Ureter (tissue), 1 donor: ENCODE data around the gene C3. TPM values are rescaled to one million over a fixed set of nuclear protein-coding genes. Genes with fewer than 3 reads are reported as not detected.
A peak's percentile ranks its signal among the peaks of the same experiment; 100 is the strongest.
"Not testable (repeated sequence)": the region's sequence is repeated elsewhere in the genome, so short reads cannot be mapped to it uniquely, and the experiment has no call there.

ENCODE experiments used
- DNase-seq: peaks from one replicate; pipeline ENCODE4 v3.0.0-alpha.2; 2020; ENCODE audit warnings: low spot score
- total RNA-seq: library from RNA; stranded (reverse); gene quantifications from one replicate; pipeline ENCODE4 v1.2.4, GENCODE V29; 2023
- donor health status: DM: yes; HTN: yes; CAD: no.

The C3 gene
- total RNA-seq: 718 TPM

DNA sequence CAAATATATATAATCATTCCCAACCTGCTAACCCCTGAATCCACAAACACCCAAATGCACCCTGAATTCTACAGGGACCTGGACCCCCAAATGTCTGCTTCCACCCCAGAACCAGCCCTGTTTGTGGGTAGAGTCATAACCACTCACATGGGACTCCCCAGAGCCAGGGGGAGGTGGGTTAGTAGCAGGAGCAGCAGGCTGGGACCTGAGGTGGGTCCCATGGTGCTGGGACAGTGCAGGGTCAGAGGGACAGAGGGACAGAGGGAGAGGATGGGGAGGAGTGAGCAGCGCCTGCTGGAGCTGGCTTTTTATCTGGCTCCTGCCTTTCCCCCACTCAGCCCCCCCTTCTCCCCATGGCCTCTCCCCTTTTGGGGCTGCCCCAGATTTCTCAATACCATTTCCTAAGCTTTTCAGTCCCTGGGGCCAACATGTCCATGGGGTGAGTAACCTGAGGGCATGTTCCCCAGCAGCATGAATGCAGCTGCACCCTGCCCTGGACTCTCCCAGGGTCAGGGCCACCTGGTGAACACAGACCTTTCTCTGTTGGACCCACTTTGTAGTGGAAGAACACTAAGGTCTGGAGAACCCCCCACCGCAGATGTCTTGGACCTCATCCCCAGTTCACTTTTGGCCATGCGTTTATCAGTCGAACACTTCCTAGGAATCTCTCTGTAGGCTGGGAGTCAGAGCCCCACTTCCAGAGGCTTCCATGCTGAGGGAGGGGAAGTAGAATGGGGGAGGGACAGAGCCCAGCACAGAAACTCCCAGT is at the start of gene C3:
C3 (minus strand) TSS at position 282 of the 769 bp plus-strand sequence; CDS start at position 221, 61 bp downstream.
- peak; percentile 74 for DNase-seq

DNA sequence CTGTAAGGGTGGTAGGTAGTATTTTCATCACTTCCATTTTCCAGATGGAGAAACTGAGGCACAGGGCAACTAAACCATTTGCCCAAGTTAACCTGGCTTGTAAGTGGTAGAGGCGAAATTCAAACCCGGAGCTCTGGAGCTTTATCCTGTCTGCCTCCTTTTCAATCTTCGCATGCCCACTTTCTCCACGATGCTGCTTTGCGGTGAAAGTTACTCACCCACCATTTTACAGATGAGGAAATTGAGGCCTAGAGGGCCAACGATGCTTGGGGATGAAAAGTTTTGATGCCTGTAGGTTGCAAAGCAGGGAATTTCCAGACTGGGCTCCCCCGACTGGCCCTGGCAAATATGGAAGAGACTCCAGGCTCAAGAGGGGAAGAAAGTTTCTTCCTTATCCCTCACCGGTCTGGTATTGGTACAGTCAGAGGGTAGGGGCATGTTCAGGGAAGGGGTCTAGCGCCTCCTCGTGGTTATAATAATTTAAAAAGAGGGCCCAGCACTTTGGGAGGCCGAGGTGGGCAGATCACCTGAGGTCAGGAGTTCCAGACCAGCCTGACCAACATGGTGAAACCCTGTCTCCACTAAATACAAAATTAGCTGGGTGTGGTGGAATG is 48.7 kb upstream of the C3 start:
- DNase-seq: no peak

- DNase-seq: no peak
Measured at GRCh38 chr19:6768236-6768785, 47.9 kb upstream of the C3 start.

DNA sequence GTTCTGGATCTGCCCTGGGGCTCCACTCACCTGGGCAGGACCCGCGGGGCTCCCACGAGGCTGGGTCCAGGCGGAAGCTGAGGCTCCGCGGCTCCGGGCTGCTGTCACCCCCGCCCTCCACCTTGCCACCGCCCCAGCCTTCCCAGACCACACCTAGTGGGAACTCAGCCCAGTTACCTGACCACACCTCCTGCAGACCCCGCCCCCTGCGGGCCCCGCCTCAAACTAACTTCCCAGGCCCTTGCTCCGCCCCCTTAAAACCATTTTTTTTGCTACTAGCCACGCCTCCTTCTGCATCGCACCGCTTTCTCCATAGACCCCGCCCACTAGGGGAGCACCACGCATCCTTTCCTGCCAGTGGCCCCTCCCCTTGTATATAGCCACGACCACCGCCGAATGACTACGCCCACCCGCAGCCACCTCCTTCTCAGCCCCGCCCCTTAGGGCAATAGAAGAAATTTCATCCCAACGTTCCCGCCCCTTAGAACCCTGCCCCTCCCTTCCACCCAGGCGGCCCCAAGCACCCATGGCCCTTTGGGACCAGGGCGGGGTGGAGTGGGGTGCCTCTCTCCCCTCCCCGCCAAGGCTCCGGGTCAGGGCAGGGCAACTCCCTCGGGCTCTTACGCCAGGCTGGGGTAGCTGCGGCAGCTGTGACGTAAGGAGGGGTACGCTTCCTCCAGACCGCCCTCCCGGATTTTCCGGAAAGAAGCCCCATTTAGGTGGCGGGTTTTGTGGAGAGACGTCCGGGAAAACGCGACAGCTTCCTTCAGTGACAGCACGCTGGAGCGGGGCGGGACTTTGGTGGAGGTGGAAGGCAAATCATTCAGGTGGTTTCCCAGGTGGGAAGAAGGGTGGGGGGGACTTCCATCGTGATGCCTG is 47.1 kb upstream of the C3 start, which contains the start of gene SH2D3A:
SH2D3A (minus strand) TSS at position 79 of the 879 bp plus-strand sequence. CDS start 3,687 bp downstream, outside the sequence.
- DNase-seq: peak; percentile 95

- DNase-seq: no peak
Measured at GRCh38 chr19:6767081-6767356, 46.6 kb upstream of the C3 start.

GRCh38 chr19:6766357-6767080 is 46.1 kb upstream of the C3 start:
- no peak for DNase-seq

DNA sequence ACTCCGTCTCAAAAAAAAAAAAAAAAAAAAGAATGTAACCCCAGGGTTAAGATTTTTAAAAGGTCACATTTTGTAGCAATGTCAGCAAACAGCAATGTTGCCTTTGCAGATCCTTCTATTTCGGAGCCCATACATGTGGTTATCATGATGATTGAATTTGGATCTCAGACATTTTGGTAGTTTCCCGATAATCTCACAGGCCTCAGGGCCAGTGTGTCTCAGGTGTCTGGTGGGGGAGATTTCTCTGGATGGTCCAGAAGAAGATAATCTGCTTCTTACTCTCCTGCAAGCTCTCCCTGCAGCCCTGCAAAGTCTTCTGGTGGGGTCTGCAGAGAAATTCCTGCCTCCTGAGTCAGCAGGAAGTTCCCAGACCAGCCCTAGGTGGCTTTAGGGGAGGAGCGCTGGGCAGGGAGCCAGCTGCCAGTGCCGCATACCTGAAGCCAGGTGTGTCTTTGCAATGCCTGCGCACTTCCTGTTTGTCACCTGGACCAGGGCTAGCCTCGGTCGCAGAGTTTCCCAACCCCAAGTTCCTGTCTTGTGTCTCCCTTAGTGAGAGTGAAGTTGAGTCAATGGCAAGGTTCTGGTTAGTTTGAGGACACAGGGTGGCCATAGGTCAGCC is 45.4 kb upstream of the C3 start:
- peak; percentile 92 for DNase-seq

DNA sequence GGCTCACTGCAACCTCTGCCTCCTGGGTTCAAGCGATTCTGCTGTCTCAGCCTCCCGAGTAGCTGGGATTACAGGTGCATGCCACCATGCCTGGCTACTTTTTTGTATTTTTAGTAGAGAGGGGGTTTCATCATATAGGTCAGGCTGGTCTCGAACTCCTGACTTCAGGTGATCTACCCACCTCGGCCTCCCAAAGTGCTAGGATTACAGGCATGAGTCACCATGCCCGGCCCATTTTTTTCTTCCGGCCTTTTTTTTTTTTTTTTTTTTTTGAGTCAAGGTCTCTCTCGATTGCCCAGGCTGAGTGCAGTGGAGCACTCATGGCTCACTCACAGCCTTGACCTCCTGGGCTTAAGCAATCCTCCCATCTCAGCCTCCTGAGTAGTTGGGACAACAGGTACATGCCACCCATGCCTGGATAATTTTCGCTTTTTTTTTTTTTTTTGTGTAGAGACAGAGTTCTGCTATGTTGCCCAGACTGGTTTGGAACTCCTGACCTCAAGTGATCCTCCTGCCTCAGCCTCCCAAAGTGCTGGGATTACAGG is 41.9 kb upstream of the C3 start:
- DNase-seq: not testable (repeated sequence)

DNA sequence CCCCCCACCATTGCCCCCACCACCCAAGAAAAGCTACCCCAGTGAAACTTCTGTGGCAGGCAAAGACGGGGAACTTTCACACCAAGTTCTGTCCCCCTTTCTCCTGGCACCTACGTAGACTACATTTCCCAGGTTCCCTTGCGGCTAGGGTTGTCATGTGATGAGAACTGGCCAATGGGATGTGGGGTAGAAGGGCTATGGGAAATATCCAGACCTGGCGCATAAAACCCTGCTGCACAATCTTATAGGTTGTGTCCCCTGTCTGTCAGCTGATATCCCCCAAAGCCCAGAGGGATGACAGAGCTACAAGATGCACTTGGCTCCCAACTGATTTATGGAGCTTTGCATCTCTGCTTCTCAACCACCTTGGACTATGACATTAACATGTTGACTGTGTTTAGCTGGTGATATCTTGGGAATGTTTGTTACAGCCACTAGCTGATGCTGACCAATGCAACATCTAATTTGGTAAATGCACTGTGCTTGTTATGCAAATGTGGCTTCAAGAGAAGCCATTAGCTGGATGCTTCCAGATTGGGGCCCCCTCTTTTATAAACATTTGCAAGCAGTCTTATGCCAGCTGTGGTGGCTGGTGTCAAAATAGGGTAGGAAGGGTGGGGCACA is 40.7 kb upstream of the C3 start:
- no peak for DNase-seq

GRCh38 chr19:6760606-6761005 is 40.2 kb upstream of the C3 start:
- DNase-seq: no peak

- no peak for DNase-seq
Measured at GRCh38 chr19:6754653-6755463, 34.4 kb upstream of the C3 start.

DNA sequence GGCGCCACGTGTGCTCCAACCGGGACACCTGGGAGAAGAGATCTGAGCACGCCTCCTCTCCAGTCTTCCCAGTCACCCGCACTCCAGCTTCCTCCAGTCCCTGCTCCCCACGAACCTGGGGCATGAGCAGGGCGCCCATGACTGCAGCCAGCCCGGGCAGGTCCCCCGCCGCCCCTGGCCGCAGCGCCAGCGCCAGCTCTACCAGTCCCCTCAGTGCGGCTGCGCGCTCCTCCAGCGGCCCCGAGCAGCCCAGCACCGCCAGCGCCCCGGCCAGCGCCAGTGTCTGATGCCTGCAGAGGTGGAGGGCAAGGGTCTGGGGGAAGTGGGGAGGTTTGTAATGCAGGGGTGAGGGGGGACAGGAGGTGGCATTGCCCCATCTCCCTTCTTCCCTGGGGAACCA is 33.7 kb upstream of the C3 start:
- no peak for DNase-seq

DNA sequence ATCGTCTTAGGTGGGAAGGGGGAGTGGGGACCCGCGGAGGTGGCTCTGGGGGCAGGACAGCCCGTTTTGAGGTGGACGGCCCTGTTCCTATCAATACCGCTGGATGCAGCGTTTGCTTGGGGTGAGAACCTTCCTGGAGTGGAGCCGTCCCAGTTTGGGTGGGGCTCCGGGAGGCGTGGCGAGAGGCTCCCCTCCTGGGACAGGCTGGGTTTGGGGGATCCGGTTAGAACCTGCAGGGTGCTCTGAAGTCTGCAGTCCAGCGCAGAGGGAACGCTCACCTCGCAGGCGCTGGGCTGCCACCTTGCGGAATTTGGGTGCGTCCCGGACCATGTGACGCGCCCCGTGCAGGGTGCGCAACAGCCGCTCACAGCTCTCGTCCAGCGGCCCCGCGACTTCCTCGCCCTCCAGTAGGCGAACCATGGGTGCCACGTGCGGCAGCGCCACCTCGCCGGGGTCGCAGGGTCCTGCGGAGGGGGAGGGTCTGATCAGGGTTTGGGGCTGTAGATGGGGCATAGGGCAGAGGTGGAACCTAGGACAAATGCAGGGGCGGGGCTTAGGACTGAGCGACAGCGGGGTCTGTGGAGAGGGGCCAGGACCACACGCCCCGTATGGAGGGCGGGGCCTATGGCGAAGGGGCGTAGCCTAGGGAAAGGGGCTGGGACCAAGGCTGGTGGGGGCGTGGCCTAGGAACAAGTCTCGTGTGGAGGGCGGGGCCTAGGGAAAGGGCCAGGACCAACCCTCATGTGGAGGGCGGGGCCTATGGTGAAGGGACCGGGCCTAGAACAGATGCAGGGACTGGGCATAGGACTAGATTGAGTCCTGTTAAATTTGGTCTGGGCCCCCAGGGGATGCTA is 33.0 kb upstream of the C3 start:
- peak; percentile 81 for DNase-seq

GRCh38 chr19:6752256-6753177 is 32.1 kb upstream of the C3 start:
- DNase-seq: no peak

- no peak for DNase-seq
Measured at GRCh38 chr19:6751189-6751588, 30.7 kb upstream of the C3 start.

DNA sequence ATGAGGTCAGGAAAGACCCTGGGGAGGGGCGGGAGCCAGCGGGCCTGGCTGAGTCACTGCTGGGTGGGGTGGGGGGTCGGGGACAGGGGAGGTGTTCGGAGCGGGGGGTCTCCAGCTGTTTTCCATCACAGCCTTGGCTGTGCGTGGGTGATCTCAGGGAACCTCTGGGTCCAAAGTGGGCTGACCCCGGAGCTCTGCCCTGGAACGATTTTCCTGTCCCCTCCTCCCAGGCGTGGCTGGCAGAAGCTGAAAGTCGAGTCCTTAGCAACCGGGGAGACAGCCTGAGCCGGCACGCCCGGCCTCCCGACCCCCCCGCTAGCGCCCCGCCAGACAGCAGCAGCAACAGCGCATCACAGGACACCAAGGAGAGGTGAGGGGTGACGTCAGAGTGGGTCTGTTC is 29.6 kb upstream of the C3 start:
- peak; percentile 61 for DNase-seq

DNA sequence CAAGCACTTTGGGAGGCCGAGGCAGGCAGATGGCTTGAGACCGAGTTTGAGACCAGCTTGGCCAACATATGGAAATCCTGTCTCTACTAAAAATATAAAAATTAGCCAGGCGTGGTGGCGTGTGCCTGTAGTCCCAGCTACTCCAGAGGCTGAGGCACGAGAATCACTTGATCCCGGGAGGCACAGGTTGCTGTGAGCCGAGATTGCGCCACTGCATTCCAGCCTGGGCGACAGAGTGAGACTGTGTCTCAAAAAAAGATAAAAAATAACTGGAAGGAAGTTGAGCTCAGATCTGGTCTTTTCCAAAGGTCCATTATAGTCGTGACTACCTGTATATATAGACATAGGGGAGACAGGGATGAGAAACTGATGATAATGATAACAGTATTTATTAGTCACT is 28.1 kb upstream of the C3 start:
- DNase-seq: not testable (repeated sequence)
